Measurements from ENCODE around the gene HMX2. TPM values are rescaled to one million over a fixed set of nuclear protein-coding genes. Genes with fewer than 3 reads are reported as not detected.

The HMX2 gene
- total and polyA plus RNA-seq, 2 of the 8 experiments (the other 6 are each of a cell fraction or from before 2014, with no cell fraction given), result 2.0 to 2.7 TPM

- TF ChIP-seq RNF2 (IDR thresholded peaks at IDR 0.05; ENCODE audit: borderline replicate concordance, low read depth, low read length, missing control alignments, poor library complexity, severe bottlenecking) (no peak), RBBP5 (IDR thresholded peaks at IDR 0.05; ENCODE audit: borderline replicate concordance, low read depth, low read length) (0 out of 2 replicates have a peak, but pooled peaks have one; percentile 10), CBX8 (IDR thresholded peaks at IDR 0.05; ENCODE audit: borderline replicate concordance, low read depth, low read length) (no peak), BRCA1 (IDR thresholded peaks at IDR 0.05; ENCODE audit: low read depth, low read length) (no peak), EZH2 (IDR thresholded peaks at IDR 0.05; ENCODE audit: low read depth, low read length, severe bottlenecking) (peak; percentile 53), SRF (IDR thresholded peaks at IDR 0.05; ENCODE audit: low read depth, low read length) (no peak)
Measured at GRCh38 chr10:123142701-123143161, 5.2 kb upstream of the HMX2 start (continued).
